ENCODE data around the gene JPH3.

- TF ChIP-seq REST (IDR thresholded peaks at IDR 0.05; ENCODE audit: low read depth, low read length) (no peak), CEBPB (IDR thresholded peaks at IDR 0.05; ENCODE audit: borderline replicate concordance in 1 of 2, low read depth in 2 of 2, low read length in 2 of 2) (no peak), E2F8 (IDR thresholded peaks at IDR 0.05; ENCODE audit: low read depth, partially characterized antibody) (no peak)
Measured at GRCh38 chr16:87648236-87648635, 45.9 kb downstream of the JPH3 start.

All from GM12878 (cell line).